ENCODE measurements around the gene SHROOM3.

The SHROOM3 gene

GRCh38 chr4:76809594-76810305, 374.7 kb downstream of the SHROOM3 start:
- no peak overlapping the region for H3K4me3 ChIP-seq (ENCODE audit: low read depth, low read length)
- peaks cover 3% of the 10 kb centered on the region; the same call in 1 of the 2 replicates for H3K9me3 ChIP-seq (ENCODE audit: control insufficient read depth, insufficient read depth, low read length)
- no peak overlapping the region for H3K9ac ChIP-seq (ENCODE audit: low read depth, low read length)
- no peak overlapping the region for H3K27ac ChIP-seq (ENCODE audit: low read depth, low read length)
- no peaks in the 10 kb centered on the region for H3K27me3 ChIP-seq (ENCODE audit: control insufficient read depth, insufficient read depth, low read length)
- no peaks in the 10 kb centered on the region for H3K4me1 ChIP-seq (ENCODE audit: control insufficient read depth, insufficient read depth, low read length)
- no peaks in the 10 kb centered on the region for H3K36me3 ChIP-seq (ENCODE audit: control insufficient read depth, insufficient read depth, low read length)

- Histone ChIP-seq H3K27me3 (ENCODE audit: control insufficient read depth, insufficient read depth, low read length) (no peaks in the 10 kb centered on the region), H3K4me3 (ENCODE audit: low read depth, low read length) (no peak overlapping the region), H3K9me3 (ENCODE audit: control insufficient read depth, insufficient read depth, low read length) (peaks cover 3% of the 10 kb centered on the region; the same call in 1 of the 2 replicates), H3K9ac (ENCODE audit: low read depth, low read length) (no peak overlapping the region), H3K36me3 (ENCODE audit: control insufficient read depth, insufficient read depth, low read length) (no peaks in the 10 kb centered on the region), H3K27ac (ENCODE audit: low read depth, low read length) (no peak overlapping the region), H3K4me1 (ENCODE audit: control insufficient read depth, insufficient read depth, low read length) (no peaks in the 10 kb centered on the region)
These were observed 376.8 kb downstream of the SHROOM3 start for GRCh38 chr4:76811604-76812412.

GRCh38 chr4:76813070-76813469, 378.0 kb downstream of the SHROOM3 start:
- H3K4me1 ChIP-seq (ENCODE audit: control insufficient read depth, insufficient read depth, low read length): no peaks in the 10 kb centered on the region
- no peak overlapping the region for H3K9ac ChIP-seq (ENCODE audit: low read depth, low read length)
- H3K27me3 ChIP-seq (ENCODE audit: control insufficient read depth, insufficient read depth, low read length): no peaks in the 10 kb centered on the region
- no peak overlapping the region for H3K27ac ChIP-seq (ENCODE audit: low read depth, low read length)
- H3K9me3 ChIP-seq (ENCODE audit: control insufficient read depth, insufficient read depth, low read length): 0 out of 2 replicates have a peak, but pooled peaks cover 3% of the 10 kb centered on the region
- no peak overlapping the region for H3K4me3 ChIP-seq (ENCODE audit: low read depth, low read length)
- no peaks in the 10 kb centered on the region for H3K36me3 ChIP-seq (ENCODE audit: control insufficient read depth, insufficient read depth, low read length)

GRCh38 chr4:76821641-76822040, 386.6 kb downstream of the SHROOM3 start:
- no peaks in the 10 kb centered on the region for H3K4me1 ChIP-seq (ENCODE audit: control insufficient read depth, insufficient read depth, low read length)
- no peaks in the 10 kb centered on the region for H3K9me3 ChIP-seq (ENCODE audit: control insufficient read depth, insufficient read depth, low read length)
- H3K36me3 ChIP-seq (ENCODE audit: control insufficient read depth, insufficient read depth, low read length): no peaks in the 10 kb centered on the region
- H3K4me3 ChIP-seq (ENCODE audit: low read depth, low read length): no peak overlapping the region
- H3K9ac ChIP-seq (ENCODE audit: low read depth, low read length): no peak overlapping the region
- no peaks in the 10 kb centered on the region for H3K27me3 ChIP-seq (ENCODE audit: control insufficient read depth, insufficient read depth, low read length)
- no peak overlapping the region for H3K27ac ChIP-seq (ENCODE audit: low read depth, low read length)

GRCh38 chr4:76822303-76822702, 387.3 kb downstream of the SHROOM3 start:
- Histone ChIP-seq H3K4me1 (ENCODE audit: control insufficient read depth, insufficient read depth, low read length) (no peaks in the 10 kb centered on the region), H3K9me3 (ENCODE audit: control insufficient read depth, insufficient read depth, low read length) (no peaks in the 10 kb centered on the region), H3K4me3 (ENCODE audit: low read depth, low read length) (no peak overlapping the region), H3K27ac (ENCODE audit: low read depth, low read length) (no peak overlapping the region), H3K9ac (ENCODE audit: low read depth, low read length) (no peak overlapping the region), H3K36me3 (ENCODE audit: control insufficient read depth, insufficient read depth, low read length) (no peaks in the 10 kb centered on the region), H3K27me3 (ENCODE audit: control insufficient read depth, insufficient read depth, low read length) (no peaks in the 10 kb centered on the region)

GRCh38 chr4:76823495-76823894, 388.5 kb downstream of the SHROOM3 start:
- Histone ChIP-seq H3K36me3 (ENCODE audit: control insufficient read depth, insufficient read depth, low read length) (no peaks in the 10 kb centered on the region), H3K27me3 (ENCODE audit: control insufficient read depth, insufficient read depth, low read length) (no peaks in the 10 kb centered on the region), H3K27ac (ENCODE audit: low read depth, low read length) (no peak overlapping the region), H3K9ac (ENCODE audit: low read depth, low read length) (no peak overlapping the region), H3K4me3 (ENCODE audit: low read depth, low read length) (no peak overlapping the region), H3K4me1 (ENCODE audit: control insufficient read depth, insufficient read depth, low read length) (no peaks in the 10 kb centered on the region), H3K9me3 (ENCODE audit: control insufficient read depth, insufficient read depth, low read length) (no peaks in the 10 kb centered on the region)

- Histone ChIP-seq H3K4me3 (ENCODE audit: low read depth, low read length) (no peak overlapping the region), H3K27ac (ENCODE audit: low read depth, low read length) (peak overlapping the region; percentile 67), H3K36me3 (ENCODE audit: control insufficient read depth, insufficient read depth, low read length) (no peaks in the 10 kb centered on the region), H3K9ac (ENCODE audit: low read depth, low read length) (no peak overlapping the region), H3K4me1 (ENCODE audit: control insufficient read depth, insufficient read depth, low read length) (peaks cover 8% of the 10 kb centered on the region; the same call in 1 of the 2 replicates), H3K9me3 (ENCODE audit: control insufficient read depth, insufficient read depth, low read length) (no peaks in the 10 kb centered on the region), H3K27me3 (ENCODE audit: control insufficient read depth, insufficient read depth, low read length) (no peaks in the 10 kb centered on the region)
These were observed 395.6 kb downstream of the SHROOM3 start for GRCh38 chr4:76830612-76830963.

GRCh38 chr4:76830964-76831703, 396.1 kb downstream of the SHROOM3 start:
- Histone ChIP-seq H3K27me3 (ENCODE audit: control insufficient read depth, insufficient read depth, low read length) (no peaks in the 10 kb centered on the region), H3K9ac (ENCODE audit: low read depth, low read length) (no peak overlapping the region), H3K27ac (ENCODE audit: low read depth, low read length) (peak overlapping the region; percentile 80), H3K36me3 (ENCODE audit: control insufficient read depth, insufficient read depth, low read length) (no peaks in the 10 kb centered on the region), H3K9me3 (ENCODE audit: control insufficient read depth, insufficient read depth, low read length) (no peaks in the 10 kb centered on the region), H3K4me3 (ENCODE audit: low read depth, low read length) (no peak overlapping the region), H3K4me1 (ENCODE audit: control insufficient read depth, insufficient read depth, low read length) (peaks cover 8% of the 10 kb centered on the region; the same call in 1 of the 2 replicates)

GRCh38 chr4:76831711-76832373, 396.8 kb downstream of the SHROOM3 start:
- Histone ChIP-seq H3K27ac (ENCODE audit: low read depth, low read length) (peak overlapping the region; percentile 80), H3K4me3 (ENCODE audit: low read depth, low read length) (no peak overlapping the region)

More at GRCh38 chr4:76831711-76832373, 396.8 kb downstream of the SHROOM3 start:
- H3K4me1 ChIP-seq (ENCODE audit: control insufficient read depth, insufficient read depth, low read length): peaks cover 8% of the 10 kb centered on the region; the same call in 1 of the 2 replicates
- no peaks in the 10 kb centered on the region for H3K36me3 ChIP-seq (ENCODE audit: control insufficient read depth, insufficient read depth, low read length)
- H3K9me3 ChIP-seq (ENCODE audit: control insufficient read depth, insufficient read depth, low read length): no peaks in the 10 kb centered on the region
- no peak overlapping the region for H3K9ac ChIP-seq (ENCODE audit: low read depth, low read length)
- H3K27me3 ChIP-seq (ENCODE audit: control insufficient read depth, insufficient read depth, low read length): no peaks in the 10 kb centered on the region

All from HUES48 (cell line).